Stomach (tissue), 9 donors: ENCODE measurements around the gene HYOU1. TPM values are rescaled to one million over a fixed set of nuclear protein-coding genes. Genes with fewer than 3 reads are reported as not detected.

Source experiments
- DNase-seq, 2 donors: peaks; one replicate each; pipeline versions ENCODE4 v3.0.0 to v3.0.0-alpha.2; 2013 to 2019
- H3K27ac ChIP-seq, 5 donors: fragments of 200-600 bp in 4 of 5; sonication (generic) in 4 of 5; one replicate each; pipeline ENCODE4 v1.5.1; 2013 to 2019; ENCODE audit warnings: mild to moderate bottlenecking in 1 of 5, moderate library complexity in 1 of 5
- H3K27me3 ChIP-seq, 3 donors: fragments of 200-600 bp; sonication (generic); one replicate each; pipeline ENCODE4 v1.5.1; 2017 to 2019; ENCODE audit warnings: mixed run types in 1 of 3
- H3K36me3 ChIP-seq, 4 donors: fragments of 200-600 bp; sonication (generic); 1 replicate in 3 of 4; 2 replicates in 1 of 4; pipeline ENCODE4 v1.5.1; 2016 to 2019
- H3K4me1 ChIP-seq, 4 donors: fragments of 200-600 bp; sonication (generic); one replicate each; pipeline ENCODE4 v1.5.1; 2016 to 2019
- H3K4me3 ChIP-seq, 4 donors: fragments of 200-600 bp; sonication (generic) in 3 of 4; one replicate each; pipeline ENCODE4 v1.5.1; 2016 to 2019; ENCODE audit warnings: mild to moderate bottlenecking in 1 of 4
- H3K9me3 ChIP-seq, 4 donors: fragments of 200-600 bp; sonication (generic); one replicate each; pipeline ENCODE4 v1.5.1; 2016 to 2019
- EP300 ChIP-seq: sonication (generic); formaldehyde crosslinking; IDR thresholded peaks from one replicate; pipeline ENCODE4 v1.6.1; 2017; ENCODE audit warnings: antibody characterized with exemption
- POLR2A ChIP-seq, 4 donors: fragments of 450-650 bp; IDR thresholded peaks; one replicate each; pipeline ENCODE4 v1.6.1; 2016; ENCODE audit warnings: antibody characterized with exemption in 4 of 4, control low read depth in 2 of 4, mild to moderate bottlenecking in 1 of 4, moderate library complexity in 1 of 4
- POLR2AphosphoS5 ChIP-seq, 3 donors: sonication (generic); formaldehyde crosslinking; IDR thresholded peaks; one replicate each; pipeline ENCODE4 v1.6.1; 2016; ENCODE audit warnings: antibody characterized with exemption in 3 of 3
- WGBS, 5 donors: extraction: QIAGEN DNeasy Blood & Tissue Kit in 3 of 5; methylation state at CpG; one replicate each; pipeline versions ENCODE4 v1.1.5 to v1.1.7; 2013 to 2018; 5-methylcytosine and 5-hydroxymethylcytosine counted together
- intact Hi-C: fragments of 100-400 bp; cut with DNase I; formaldehyde crosslinking; loops from one replicate; pipeline ENCODE4 v1.15.1; 2023; ENCODE audit warnings: low total_unique reads
- polyA plus RNA-seq, 3 donors: library from polyadenylated mRNA; stranded (reverse); fragments of 200-250 nt; gene quantifications; one replicate each; pipeline ENCODE4 v1.2.3, GENCODE V29; 2013
- total RNA-seq, 5 donors: library from RNA; depleted of rRNA; stranded (reverse); fragments of >200 nt; gene quantifications; one replicate each; pipeline versions ENCODE4 v1.1.0 to v1.2.3, GENCODE V29; 2014 to 2016
- TF ChIP-seq, protein P1 (sequence below), 7 experiments: fragments of 450-650 bp in 4 of 7; fragments of 200-600 bp in 3 of 7; sonication (generic) in 3 of 7; IDR thresholded peaks; one replicate each; pipeline ENCODE4 v1.5.1; 2016 to 2019; ENCODE audit warnings: antibody characterized with exemption in 7 of 7, control low read depth in 2 of 7, mild to moderate bottlenecking in 1 of 7
- donor health status: healthy with polysubstance abuse.
- donor health status: Bipolar disorder and iron deficiency.
- donor health status: healthy.

HYOU1 gene
- total and polyA plus RNA-seq, 8 donors = 12.7 to 127 (median 62.6) TPM

DNA sequence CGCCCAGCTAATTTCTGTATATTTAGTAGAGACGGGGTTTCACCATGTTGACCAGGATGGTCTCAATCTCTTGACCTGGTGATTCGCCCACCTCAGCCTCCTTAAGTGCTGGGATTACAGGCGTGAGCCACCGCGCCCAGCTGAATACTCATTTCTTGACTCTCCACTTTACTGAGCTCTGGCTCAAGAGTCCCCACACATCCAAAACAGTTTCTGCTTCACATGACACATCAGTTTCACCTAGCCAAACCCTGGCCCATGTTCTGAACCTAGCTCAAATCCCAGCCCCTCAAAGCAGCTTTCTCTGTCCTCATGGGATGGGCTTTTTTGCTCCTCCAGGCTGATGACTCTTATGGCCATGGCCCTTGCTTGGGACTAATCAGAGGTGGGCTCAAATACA lies 9.8 kb downstream of the HYOU1 start:
- TF ChIP-seq POLR2AphosphoS5 (IDR thresholded peaks at IDR 0.05) (no peak), EP300 (no peak), POLR2A (IDR thresholded peaks at IDR 0.05) (no peak)
- TF ChIP-seq, protein P1, sequence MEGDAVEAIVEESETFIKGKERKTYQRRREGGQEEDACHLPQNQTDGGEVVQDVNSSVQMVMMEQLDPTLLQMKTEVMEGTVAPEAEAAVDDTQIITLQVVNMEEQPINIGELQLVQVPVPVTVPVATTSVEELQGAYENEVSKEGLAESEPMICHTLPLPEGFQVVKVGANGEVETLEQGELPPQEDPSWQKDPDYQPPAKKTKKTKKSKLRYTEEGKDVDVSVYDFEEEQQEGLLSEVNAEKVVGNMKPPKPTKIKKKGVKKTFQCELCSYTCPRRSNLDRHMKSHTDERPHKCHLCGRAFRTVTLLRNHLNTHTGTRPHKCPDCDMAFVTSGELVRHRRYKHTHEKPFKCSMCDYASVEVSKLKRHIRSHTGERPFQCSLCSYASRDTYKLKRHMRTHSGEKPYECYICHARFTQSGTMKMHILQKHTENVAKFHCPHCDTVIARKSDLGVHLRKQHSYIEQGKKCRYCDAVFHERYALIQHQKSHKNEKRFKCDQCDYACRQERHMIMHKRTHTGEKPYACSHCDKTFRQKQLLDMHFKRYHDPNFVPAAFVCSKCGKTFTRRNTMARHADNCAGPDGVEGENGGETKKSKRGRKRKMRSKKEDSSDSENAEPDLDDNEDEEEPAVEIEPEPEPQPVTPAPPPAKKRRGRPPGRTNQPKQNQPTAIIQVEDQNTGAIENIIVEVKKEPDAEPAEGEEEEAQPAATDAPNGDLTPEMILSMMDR (IDR thresholded peaks at IDR 0.05) = no peak
- 86 to 90% (median 88%) methylated on average over 6 of the region's 6 CpGs for WGBS, 5 donors
- Histone ChIP-seq H3K27ac (no peak overlapping the region), H3K4me3 (no peak overlapping the region), H3K9me3 (no peaks in the 10 kb centered on the region), H3K27me3 (no peaks in the 10 kb centered on the region), H3K4me1 (no peaks in the 10 kb centered on the region), H3K36me3 (peaks cover 70 to 82% (median 80%) of the 10 kb centered on the region in 4 donors)
- no peak for DNase-seq
- intact Hi-C loops = no loop called here

DNA sequence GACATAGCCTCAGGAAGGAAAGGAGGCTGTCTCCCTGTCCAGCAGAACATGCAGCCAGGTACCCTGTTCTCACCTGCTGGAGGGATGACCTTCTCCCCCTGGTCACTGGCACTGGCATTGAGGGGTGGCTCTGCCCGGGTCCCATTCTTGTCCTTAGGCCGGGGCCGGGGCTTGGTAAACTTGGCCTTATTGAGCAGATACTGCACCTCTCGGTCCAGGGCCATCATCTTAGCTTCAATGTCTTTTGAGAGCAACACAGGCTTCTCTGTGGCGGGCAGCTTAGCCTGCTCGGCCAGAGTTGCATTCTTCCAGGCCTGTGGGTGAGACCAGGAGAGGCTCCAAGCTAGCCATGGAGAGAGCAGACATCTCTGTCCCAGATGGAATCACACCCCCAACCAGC lies 10.5 kb downstream of the HYOU1 start:
- WGBS, 5 donors = 85 to 98% (median 94%) methylated on average over 3 to 6 of the region's 6 CpGs
- no peak overlapping the region for H3K27ac ChIP-seq
- H3K4me1 ChIP-seq = no peaks in the 10 kb centered on the region
- H3K27me3 ChIP-seq = no peaks in the 10 kb centered on the region
- TF ChIP-seq POLR2A (IDR thresholded peaks at IDR 0.05) (no peak), EP300 (no peak), POLR2AphosphoS5 (IDR thresholded peaks at IDR 0.05) (no peak)
- TF ChIP-seq, protein P1 (IDR thresholded peaks at IDR 0.05) = no peak
- intact Hi-C loops = no loop called here
- DNase-seq = no peak
- H3K36me3 ChIP-seq = peaks cover 63 to 75% (median 73%) of the 10 kb centered on the region in 4 donors
- no peaks in the 10 kb centered on the region for H3K9me3 ChIP-seq
- no peak overlapping the region for H3K4me3 ChIP-seq

DNA sequence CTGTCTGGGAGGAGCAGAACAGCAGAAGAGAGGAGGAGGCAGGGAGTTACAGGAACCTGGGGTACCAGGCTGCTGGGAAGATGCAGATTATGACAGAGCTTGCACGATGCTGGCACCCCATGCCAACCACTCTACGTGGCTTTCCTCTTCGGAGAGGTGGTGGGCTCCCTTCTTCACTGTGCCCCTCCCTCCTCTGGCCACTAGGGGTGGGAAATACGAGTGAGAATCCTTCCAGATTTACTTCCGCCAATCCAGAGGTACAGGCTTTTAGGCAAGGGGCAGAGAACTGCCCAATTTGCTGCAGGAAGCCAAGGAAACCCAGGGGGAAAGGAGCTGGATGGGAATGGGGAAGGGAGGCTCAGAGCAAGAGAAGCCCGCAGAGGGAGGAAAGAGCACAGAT lies 12.3 kb downstream of the HYOU1 start:
- peaks cover 50 to 58% (median 55%) of the 10 kb centered on the region in 4 donors for H3K36me3 ChIP-seq
- no peak overlapping the region for H3K4me3 ChIP-seq
- no peak for DNase-seq
- intact Hi-C loops = no loop called here
- no peaks in the 10 kb centered on the region for H3K27me3 ChIP-seq
- no peaks in the 10 kb centered on the region for H3K9me3 ChIP-seq
- 68 to 81% (median 76%) methylated on average over 6 of the region's 6 CpGs for WGBS, 5 donors
- no peak overlapping the region for H3K27ac ChIP-seq
- TF ChIP-seq POLR2A (IDR thresholded peaks at IDR 0.05) = no peak
- TF ChIP-seq, protein P1 (IDR thresholded peaks at IDR 0.05) = no peak
- no peak for TF ChIP-seq POLR2AphosphoS5 (IDR thresholded peaks at IDR 0.05)
- no peak for TF ChIP-seq EP300
- H3K4me1 ChIP-seq = no peaks in the 10 kb centered on the region

DNA sequence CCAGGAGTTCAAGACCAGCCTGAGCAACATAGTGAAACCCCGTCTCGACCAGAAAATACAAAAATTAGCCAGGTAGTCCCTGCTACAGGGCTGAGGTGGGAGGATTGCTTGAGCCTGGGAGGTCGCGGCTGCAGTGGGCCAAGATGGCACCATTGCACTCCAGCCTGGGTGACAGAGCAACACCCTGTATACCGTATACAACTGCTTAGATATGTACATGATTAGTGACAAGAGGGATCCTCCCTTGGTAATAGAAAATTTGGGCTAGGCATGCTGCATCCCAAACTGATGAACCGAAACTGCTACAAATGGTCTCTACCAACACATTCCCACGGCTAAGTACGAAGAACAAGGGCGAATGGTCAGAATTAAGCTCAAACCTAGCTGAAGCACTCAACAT lies 14.1 kb downstream of the HYOU1 start:
- Histone ChIP-seq H3K36me3 (peaks cover 32 to 40% (median 38%) of the 10 kb centered on the region in 4 donors), H3K9me3 (no peaks in the 10 kb centered on the region), H3K27me3 (no peaks in the 10 kb centered on the region), H3K4me1 (no peaks in the 10 kb centered on the region), H3K4me3 (no peak overlapping the region), H3K27ac (no peak overlapping the region)
- DNase-seq = no peak
- intact Hi-C loops = no loop called here
- TF ChIP-seq EP300 (no peak), POLR2AphosphoS5 (IDR thresholded peaks at IDR 0.05) (no peak), POLR2A (IDR thresholded peaks at IDR 0.05) (no peak)
- TF ChIP-seq, protein P1 (IDR thresholded peaks at IDR 0.05) = no peak
- WGBS, 5 donors = 84 to 94% (median 91%) methylated on average over 9 of the region's 9 CpGs
